SH-SY5Y (cell line): ENCODE results near the gene NR1H3.

Experiments
- GATA2 ChIP-seq: IDR thresholded peaks from 2 replicates; pipeline ENCODE4 v1.6.1; 2011; ENCODE audit warnings: mild to moderate bottlenecking, low read depth, low read length
- GATA3 ChIP-seq: IDR thresholded peaks from 2 replicates; pipeline ENCODE4 v1.6.1; 2011; ENCODE audit warnings: low read depth, mild to moderate bottlenecking, low read length, moderate library complexity

Gene NR1H3

DNA sequence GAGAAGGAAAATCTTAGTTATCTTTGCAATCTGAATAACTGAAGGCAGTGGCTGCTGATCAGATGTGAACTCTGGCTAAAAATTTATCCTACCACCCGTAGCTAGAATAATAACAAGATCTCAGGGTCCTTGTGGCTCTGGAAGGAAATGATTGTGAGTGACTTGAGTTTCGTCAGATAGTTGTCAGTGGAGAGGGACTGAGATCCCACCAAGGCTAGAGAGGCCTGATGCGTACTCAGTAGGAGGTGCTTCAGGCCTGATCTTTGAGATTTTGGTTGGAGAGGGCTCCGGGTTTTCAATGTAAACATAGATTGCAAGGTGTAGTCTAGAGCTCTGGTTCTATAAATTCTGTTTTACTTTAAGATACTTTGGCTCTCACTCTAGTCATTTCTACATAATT lies 13.5 kb downstream of the NR1H3 start:
- TF ChIP-seq GATA3 (no peak), GATA2 (peak; percentile 67; the same call in 1 of the 2 replicates)

DNA sequence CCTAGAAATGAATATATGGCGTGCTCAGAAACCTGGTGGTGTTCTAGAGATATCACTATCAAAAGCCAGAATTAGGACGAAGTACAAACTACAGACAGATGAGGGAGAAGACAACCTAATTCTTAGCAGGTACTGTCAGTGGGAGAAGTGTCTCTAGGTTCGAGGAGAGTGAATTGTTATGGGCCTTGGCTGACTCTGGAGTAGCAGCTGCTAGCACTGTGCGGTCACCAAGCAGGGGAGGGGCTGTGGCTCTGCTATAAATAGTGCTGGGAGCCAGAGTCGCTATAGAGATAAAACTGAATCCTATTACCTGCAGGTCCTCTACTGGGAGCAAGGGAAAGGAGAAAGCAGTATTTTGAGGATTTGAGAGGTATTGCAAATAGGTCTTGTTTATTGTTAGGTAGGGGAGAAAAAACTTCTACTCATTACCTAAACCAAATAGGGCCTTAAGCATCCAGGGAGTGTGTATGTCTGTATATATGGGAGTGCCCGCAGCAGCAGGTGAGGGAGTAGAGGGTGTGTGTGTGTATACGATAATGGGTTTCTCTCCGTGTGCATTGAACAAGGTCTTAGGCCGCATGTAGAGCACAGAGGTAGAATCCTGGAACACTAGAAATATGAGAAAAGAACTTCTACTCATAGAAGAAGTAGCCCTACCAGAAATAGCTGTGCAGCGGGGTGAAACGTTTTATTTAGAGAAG lies 14.3 kb downstream of the NR1H3 start:
- no peak for TF ChIP-seq GATA2
- no peak for TF ChIP-seq GATA3

DNA sequence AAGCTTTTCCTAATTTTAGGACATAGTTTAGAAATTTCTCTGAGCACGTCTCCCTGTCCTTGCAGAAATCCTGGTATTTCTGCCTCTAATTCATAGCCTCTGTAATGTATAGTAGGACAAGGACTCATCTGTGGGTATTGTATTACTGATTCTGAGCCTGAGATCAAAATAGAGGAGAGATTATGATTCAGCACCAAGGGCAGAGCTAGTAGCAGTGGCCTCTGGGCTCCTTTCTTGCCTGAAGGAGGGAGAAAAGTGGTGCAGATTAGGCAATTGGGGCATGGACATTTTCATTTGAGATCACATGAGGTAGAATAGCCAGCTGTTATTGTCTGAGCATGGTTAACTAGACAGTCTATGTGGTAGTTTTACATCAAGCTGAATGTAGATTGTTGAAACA lies 14.9 kb downstream of the NR1H3 start:
- no peak for TF ChIP-seq GATA2
- TF ChIP-seq GATA3: no peak

DNA sequence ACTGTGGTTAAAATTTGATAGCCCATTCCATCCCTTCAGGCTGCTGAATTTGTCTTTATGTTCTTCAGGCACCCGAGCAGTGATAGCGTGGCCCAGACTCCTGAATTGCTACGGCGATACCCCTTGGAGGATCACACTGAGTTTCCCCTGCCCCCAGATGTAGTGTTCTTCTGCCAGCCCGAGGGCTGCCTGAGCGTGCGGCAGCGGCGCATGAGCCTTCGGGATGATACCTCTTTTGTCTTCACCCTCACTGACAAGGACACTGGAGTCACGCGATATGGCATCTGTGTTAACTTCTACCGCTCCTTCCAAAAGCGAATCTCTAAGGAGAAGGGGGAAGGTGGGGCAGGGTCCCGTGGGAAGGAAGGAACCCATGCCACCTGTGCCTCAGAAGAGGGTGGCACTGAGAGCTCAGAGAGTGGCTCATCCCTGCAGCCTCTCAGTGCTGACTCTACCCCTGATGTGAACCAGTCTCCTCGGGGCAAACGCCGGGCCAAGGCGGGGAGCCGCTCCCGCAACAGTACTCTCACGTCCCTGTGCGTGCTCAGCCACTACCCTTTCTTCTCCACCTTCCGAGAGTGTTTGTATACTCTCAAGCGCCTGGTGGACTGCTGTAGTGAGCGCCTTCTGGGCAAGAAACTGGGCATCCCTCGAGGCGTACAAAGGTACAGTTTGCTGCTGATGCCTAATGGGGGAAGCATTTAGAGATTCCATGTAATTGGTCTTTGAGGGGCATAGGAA lies 16.9 kb downstream of the NR1H3 start:
- TF ChIP-seq GATA3 (no peak), GATA2 (no peak)

DNA sequence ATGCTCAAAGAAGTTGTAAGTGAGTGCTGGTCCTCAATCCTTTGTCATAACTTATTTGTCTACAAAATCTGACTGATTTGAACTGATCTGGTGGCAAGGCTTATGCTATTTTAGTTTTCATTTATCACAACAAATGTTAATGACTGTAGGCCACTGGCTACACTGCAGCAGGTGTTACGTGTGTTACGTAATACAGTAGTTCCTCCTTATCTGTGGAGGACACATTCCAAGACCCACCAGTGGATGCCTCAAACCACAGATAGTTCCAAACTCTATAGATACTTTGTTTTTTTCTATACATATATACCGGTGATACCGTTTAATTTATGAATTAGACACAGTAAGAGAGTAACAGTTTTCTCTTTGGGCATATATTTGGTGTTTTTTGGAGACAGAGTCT lies 19.1 kb downstream of the NR1H3 start:
- TF ChIP-seq GATA3: no peak
- TF ChIP-seq GATA2: no peak

DNA sequence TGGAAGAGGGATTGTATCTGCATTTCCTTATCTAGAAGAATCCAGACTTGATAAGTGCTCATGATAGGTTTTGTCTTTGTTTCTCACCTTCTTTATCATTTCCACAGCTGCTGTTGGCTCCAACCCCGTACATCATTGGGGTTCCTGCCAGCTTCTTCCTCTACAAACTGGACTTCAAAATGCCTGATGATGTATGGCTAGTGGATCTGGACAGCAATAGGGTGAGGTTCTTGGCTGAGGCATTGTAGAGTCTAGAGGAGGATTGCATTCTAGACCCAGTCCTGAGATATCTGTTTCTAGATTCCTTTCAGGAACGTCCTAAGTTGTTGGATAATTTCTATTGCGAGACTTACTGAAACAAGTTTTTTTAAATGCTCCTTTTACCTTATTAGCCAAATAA lies 20.3 kb downstream of the NR1H3 start:
- TF ChIP-seq GATA2 (no peak), GATA3 (no peak)

DNA sequence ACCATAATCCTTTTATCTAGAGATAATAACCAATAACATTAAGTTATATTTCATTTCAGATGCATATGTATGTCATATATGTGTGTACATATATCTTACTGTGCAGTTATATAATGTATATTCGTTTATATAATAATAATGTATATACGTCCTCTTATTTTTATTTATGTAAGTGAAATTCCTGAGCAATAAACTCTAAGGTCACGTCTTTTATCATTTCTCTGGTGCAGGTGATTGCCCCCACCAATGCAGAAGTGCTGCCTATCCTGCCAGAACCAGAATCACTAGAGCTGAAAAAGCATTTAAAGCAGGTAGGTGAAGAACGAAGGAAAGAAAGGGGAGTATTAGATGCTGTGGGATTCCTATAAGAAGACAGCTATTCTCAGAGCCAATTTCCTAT lies 21.0 kb downstream of the NR1H3 start:
- TF ChIP-seq GATA3: no peak
- TF ChIP-seq GATA2: no peak

DNA sequence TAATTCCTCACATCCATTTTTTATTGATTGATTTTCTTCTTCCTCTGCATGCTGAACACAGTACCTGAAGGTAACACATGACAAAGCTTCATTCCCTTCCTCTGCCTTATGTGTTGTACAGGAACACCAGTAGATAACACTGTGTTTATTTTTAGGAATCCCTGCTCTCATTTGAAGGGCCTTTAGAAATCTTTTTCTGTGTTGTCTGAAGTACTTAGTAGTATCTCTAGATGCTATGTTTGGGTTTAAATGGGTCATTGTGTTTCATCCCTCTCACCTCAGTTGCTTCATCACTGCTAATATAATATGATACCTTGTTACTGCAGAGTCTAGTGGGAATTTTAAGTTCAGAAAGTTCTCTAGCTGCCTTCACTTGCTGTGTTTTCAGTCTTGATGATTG lies 22.3 kb downstream of the NR1H3 start:
- TF ChIP-seq GATA2: no peak
- TF ChIP-seq GATA3: no peak

DNA sequence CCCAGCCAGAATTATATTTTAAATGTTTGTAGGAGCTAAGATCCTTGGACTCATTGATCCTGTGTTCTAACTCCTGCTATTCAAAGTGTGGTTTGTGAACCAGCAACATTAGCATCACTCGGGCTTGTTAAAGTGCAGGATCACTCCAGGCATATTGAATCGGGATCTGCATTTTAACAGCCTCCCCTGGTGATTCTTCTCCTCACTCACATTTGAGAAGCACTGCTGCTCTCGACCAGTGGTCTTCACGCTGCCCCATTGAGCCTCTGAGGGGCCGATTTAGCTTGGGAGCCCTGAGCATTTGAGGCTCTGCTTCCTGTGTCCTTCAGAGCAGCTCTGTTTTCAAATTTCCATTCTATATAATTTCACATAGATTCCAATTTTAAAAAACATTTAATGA lies 23.1 kb downstream of the NR1H3 start:
- no peak for TF ChIP-seq GATA3
- no peak for TF ChIP-seq GATA2

DNA sequence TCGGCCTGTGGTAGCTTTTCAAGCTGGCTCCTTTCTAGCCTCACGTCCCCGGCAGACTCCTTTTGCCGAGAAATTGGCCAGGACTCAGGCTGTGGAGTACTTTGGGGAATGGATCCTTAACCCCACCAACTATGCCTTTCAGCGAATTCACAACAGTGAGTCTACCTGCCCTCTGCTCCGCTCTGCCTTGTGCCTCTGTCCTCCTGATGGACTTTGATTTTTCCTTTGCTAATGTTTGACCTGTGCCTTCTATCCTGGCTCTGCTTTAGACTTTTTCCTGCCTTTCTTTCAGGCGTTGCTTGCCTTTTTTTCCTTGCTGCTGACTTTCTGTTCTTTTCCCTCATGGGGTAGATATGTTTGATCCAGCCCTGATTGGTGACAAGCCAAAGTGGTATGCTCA lies 24.7 kb downstream of the NR1H3 start:
- TF ChIP-seq GATA2 (no peak), GATA3 (no peak)

DNA sequence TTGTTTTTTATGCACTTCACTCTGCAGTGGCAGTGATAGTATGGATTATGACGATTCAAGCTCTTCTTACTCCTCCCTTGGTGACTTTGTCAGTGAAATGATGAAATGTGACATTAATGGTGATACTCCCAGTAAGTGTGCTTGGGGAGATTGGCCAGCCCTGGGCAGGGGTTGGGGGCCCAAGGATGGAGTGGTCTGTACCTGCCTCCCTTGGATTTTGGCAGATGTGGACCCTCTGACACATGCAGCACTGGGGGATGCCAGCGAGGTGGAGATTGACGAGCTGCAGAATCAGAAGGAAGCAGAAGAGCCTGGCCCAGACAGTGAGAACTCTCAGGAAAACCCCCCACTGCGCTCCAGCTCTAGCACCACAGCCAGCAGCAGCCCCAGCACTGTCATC lies 26.4 kb downstream of the NR1H3 start:
- TF ChIP-seq GATA3 (no peak), GATA2 (no peak)

DNA sequence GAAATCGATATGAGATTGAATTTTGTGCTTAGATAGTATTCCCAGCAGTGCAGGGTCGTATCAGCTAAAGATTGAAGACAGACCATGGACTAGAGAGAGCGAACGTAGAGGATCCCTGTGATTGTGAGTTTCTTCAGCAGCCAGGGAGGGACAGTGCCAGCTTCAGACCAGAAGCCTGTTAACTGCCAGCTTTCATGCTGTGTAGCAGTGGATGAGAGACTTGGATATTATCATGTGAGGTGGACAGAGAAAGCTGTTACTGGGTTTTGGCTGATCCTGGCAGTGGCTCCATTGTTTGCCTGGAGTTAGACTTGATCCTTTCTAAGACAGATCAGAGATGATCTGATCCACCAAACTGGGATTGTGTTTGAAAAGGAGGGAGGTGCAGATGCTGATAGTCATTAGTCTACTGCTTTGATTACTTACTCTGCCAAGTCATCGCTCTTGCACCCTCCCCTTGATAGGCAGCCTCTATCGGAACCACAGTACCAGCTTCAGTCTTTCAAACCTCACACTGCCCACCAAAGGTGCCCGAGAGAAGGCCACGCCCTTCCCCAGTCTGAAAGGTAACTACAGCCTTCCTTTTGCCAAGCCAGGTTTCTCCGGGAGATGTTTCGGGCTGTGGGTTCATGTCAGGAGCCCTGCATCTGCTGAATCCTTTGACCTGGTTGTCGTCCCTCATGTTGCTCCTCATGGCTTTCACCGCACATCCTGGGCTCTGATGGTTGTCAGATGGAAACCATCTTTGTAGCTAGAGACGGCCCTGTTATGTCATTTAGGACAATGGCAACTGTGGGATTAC lies 28.4 kb downstream of the NR1H3 start:
- no peak for TF ChIP-seq GATA2

DNA sequence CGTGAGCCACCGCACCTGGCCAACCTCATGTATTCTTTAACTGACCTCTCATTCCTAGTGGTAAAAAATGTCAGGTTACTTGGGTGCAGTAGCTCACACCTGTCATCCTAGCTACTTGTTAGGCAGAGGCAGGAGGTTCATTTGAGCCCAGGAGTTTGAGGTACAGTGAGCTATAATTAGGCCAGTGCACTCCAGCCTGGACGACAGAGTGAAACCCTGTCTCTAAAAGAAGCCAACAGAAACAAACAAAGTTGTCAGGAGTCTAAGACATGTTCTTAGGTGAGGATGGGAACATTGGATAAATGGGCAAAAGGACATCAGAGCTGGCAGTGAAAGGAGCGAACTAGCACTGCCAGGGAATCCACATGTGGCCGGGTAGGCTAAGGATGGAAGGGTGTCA lies 30.3 kb downstream of the NR1H3 start:
- no peak for TF ChIP-seq GATA2
- TF ChIP-seq GATA3: no peak

DNA sequence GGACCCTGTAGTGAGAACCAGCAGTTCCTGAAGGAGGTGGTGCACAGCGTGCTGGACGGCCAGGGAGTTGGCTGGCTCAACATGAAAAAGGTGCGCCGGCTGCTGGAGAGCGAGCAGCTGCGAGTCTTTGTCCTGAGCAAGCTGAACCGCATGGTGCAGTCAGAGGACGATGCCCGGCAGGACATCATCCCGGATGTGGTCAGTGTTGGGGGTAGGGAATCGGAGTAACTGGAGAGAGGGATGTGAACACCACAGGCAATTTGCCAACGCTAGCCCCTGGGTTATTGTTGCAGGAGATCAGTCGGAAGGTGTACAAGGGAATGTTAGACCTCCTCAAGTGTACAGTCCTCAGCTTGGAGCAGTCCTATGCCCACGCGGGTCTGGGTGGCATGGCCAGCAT lies 32.1 kb downstream of the NR1H3 start:
- TF ChIP-seq GATA2 (no peak), GATA3 (no peak)

DNA sequence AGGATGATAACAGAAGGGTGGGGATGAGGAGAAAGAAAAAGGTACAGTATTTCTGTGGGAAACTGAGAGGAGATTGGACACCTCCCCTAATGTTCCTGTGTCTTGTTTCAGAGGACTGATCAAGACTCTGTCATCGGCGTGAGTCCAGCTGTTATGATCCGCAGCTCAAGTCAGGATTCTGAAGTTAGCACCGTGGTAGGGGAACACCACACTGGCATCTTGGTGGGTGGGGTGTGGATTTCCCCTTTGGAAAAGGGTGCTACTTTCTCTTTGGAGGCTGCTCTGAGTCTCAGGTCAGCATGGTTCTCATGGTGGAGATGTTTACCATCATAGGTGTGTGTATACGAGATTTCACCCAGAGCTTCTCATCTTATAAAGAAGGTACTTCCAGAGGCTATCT lies 37.6 kb downstream of the NR1H3 start:
- TF ChIP-seq GATA2 (no peak), GATA3 (no peak)
